Measurements from ENCODE around the gene NLRP1.

DNA sequence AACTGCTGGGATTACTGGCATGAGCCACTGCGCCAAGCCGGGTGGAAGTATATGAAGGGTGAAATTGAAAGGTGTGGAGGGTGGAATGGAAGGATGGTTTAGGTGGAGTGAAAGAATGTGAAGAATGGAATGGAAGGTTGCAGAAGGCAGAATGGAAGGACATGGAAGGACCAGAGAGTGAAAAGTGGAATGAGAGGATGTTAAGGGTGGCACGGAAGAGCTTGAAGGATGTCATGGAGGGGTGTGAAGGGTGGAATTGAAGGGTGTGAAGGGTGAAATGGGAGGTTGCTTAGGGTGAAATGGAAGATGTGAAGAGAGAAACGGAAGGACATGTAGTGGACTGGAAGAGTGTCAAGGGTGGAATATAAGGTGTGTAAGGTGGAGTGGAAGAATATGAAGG lies 81.8 kb downstream of the NLRP1 start:
- TF ChIP-seq POLR2A (IDR thresholded peaks at IDR 0.05; ENCODE audit: low read length) (no peak), GATA1 (IDR thresholded peaks at IDR 0.05; ENCODE audit: low read depth, low read length) (no peak)
